AML-193 (cell line): ENCODE data around the gene FAT1.
"Not testable (repeated sequence)": the region's sequence is repeated elsewhere in the genome, so short reads cannot be mapped to it uniquely, and the experiment has no call there.

Experiments
- DNase-seq, 2 experiments: peaks; one replicate each; lab custom pipeline; 2025; lab: John Stamatoyannopoulos, UW

Gene FAT1, protein sequence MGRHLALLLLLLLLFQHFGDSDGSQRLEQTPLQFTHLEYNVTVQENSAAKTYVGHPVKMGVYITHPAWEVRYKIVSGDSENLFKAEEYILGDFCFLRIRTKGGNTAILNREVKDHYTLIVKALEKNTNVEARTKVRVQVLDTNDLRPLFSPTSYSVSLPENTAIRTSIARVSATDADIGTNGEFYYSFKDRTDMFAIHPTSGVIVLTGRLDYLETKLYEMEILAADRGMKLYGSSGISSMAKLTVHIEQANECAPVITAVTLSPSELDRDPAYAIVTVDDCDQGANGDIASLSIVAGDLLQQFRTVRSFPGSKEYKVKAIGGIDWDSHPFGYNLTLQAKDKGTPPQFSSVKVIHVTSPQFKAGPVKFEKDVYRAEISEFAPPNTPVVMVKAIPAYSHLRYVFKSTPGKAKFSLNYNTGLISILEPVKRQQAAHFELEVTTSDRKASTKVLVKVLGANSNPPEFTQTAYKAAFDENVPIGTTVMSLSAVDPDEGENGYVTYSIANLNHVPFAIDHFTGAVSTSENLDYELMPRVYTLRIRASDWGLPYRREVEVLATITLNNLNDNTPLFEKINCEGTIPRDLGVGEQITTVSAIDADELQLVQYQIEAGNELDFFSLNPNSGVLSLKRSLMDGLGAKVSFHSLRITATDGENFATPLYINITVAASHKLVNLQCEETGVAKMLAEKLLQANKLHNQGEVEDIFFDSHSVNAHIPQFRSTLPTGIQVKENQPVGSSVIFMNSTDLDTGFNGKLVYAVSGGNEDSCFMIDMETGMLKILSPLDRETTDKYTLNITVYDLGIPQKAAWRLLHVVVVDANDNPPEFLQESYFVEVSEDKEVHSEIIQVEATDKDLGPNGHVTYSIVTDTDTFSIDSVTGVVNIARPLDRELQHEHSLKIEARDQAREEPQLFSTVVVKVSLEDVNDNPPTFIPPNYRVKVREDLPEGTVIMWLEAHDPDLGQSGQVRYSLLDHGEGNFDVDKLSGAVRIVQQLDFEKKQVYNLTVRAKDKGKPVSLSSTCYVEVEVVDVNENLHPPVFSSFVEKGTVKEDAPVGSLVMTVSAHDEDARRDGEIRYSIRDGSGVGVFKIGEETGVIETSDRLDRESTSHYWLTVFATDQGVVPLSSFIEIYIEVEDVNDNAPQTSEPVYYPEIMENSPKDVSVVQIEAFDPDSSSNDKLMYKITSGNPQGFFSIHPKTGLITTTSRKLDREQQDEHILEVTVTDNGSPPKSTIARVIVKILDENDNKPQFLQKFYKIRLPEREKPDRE (N-terminal part only)

DNA sequence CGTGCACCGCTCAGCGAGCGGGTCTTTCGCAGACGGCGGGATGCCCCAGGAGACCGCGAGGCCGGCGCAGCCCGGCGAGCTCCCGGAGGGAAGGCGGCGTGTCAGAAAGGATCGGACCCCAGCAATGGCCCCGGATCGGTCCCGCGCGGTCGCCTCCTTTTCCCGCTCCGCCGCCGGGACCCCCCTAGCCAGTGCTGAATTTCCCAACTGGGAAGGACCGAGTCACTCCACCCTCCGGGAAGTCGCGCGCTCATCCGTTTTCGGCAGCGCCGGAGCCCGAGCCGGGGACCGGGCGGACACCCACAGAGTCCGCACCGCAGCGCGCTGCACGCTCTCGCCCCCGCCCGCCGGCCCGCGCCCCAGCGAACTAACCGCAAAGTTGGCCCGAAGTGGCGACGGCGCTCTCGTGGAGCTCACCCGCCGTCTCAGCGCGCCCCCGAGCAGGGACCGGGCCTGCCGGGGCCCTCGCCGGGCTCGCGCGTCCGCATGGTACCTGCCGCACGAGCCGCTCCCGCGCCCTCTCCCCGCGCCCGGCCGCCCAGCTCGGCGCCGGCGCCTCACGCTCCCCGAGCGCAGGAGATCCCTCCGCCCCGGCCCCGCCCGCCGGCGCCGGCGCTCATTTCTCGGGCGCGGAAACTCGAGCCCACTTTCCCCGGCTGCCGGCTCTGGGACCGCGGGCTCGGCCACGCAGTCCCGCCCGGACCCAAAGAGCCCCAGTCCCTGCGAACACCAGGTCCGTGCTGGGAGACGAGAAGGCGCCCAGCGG, at the start of gene FAT1:
TSS of gene FAT1 (minus strand) at position 565 of the 766 bp plus-strand sequence. CDS start 14,029 bp downstream, outside the sequence.
- no peak for DNase-seq

DNA sequence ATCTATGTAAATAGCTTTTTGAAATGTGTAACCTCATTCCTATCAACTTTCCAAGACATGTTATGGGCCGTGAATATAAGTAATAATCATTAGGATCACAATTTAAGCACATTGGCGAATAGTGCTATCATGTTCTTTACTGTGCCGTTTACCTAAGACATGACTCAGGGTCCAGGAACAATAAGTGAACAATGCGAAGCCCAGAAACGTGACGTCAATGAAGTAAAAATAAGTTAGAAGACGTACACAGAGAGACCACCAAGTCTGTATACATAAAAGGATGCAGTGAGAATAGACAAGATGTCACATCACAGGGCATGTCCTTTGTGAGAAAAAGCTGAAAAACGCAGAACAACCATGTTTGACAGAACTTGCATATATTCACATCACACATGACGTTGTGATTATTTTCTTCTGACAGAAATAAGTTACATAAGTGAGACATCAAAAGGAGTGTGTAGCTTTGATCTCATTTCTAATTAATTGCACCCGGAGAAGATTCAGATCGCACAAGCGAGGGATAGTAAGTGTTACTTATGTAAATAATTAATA, 49.4 kb upstream of the FAT1 start:
- no peak for DNase-seq

DNA sequence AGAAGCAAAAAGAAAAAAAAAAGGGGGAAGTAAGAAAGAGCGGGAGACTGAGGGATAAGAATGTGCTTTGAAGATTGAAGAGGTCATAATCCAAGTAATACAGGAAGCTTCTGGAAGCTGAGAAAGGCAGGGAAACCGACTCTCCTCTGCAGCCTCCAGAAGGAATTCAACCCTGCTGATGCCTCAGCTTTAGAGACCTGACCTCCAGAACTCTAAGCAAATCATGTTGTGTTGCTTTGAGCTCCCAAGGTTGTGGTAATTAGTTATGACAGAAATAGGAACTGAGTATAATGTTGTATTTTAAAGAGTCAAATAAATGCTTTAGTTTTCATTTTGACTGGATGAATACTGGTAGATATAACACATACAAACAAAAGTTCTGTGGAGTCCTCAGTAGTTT, 48.0 kb upstream of the FAT1 start:
- no peak for DNase-seq

DNA sequence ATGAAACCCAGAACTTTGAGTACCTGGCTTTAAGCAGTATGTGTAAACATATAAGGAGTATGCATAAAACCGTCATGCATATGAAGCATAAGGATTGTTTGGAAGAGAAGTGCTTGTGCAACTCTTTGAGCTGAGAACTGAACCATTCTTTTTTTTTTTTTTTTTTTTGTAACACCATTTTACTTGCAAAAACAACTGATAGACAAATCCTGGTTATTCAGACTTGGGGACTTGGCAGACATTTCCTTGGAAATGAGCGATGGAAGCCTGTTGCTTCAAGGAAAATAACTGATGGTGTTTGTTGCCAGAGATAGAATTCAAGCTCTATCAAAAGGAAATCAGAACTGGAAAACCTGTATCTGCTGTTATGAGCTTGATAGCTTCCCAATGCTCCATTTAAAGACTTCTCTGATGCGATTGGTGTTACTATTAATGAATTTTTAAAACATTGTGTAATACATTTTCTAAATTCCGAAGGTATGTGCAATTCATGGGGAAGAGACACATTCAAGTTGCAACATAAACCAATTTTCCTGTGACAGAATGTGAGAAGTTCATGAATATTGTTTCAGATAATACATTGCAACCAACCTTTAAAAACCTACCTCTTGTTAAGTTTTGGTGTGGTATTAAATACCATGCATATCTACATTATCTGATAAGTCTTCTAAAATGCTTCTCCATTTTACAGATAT, 47.0 kb upstream of the FAT1 start:
- DNase-seq: no peak

DNA sequence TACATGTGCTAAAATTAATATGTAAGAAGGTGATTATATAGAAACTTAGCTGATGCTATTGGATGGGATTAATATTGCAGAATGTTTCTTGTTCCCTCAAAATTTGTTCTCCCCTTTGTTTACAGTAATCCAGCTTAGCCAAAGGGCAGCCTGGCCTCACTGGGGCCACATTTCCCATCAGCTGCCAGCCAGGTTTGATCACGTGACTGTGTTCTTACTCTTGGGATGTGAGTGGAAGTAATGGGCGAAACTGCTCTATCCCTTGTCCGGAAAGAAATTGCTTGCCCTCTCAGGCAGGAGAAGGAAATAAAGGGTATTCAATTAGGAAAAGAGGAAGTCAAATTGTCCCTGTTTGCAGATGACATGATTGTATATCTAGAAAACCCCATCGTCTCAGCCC, 44.1 kb upstream of the FAT1 start:
- DNase-seq: no peak

DNA sequence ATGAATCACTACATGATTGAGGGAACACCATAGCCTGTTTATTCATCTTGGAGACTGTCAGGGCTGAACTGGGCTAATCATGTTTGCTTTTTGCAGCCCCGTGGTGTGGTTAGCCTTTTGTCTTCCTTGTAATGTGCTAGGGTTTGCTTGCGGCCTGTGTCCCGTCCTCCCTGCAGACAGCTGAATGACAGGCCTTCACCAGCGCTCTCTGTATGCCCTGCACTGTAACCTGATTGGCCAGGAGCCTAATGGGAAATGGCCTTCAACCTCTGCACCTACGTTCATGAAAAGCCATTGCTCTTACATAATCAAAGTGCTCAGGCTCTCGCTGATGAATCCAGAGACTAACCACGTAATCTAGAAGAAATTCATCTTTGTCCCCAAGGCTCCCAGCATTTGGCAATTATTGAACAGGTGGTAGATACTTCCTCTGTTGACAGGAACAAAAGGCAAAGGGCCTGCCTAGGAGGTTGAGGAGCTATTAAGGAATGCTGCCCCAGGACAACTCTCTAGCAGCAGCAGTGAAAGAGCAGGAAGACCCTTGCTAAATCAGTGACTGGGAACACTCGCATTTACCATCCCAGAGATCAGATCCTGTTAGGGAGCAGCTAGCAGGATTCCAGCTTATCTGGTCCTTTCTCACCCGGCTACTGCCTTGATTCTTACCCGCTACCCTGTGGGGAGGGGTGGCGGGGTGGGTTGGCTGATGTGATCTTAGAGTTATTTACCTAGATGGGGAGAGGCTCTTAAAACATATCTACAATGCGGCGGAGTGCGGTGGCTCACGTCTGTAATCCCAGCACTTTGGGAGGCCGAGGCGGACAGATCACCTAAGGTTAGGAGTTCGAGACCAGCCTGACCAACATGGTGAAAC, 42.3 kb upstream of the FAT1 start:
- DNase-seq: no peak

DNA sequence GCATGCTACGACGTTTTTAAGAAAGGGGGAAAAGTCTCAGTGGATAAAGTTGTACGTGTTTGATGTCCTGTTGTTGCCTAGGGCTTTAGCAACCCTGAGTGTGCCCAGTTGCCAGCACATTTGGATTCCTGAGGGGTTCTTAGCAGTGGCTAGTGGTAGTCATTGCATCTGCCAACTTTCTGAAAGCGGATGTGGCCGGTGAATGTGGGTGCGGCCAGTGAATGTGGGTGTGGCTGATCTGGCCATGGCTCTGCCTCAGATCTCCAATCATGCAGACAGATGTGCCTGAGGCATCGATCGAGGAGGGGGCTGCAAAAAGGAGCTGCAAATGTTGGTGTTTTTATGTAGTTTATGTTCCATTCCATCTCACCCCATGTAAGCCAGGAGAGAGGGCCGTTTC, 41.5 kb upstream of the FAT1 start:
- no peak for DNase-seq

DNA sequence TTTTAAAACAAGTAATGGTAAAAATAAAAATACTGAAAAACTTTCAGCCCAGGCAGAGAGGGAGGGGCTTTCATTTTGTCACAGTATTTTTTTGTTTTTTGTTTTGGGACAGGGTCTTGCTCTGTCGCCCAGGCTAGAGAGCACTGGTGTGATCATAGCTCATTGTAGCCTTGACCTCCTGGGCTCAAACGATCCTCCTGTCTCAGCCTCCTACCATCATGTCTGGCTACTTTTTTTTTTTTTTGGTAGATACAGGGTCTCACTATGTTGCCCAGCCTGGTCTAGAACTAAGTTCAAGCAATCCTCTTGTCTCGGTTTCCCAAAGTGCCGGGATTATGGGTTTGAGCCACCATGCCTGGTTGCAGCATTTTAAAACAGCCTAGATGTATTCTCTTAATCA, 40.8 kb upstream of the FAT1 start:
- DNase-seq: no peak

DNA sequence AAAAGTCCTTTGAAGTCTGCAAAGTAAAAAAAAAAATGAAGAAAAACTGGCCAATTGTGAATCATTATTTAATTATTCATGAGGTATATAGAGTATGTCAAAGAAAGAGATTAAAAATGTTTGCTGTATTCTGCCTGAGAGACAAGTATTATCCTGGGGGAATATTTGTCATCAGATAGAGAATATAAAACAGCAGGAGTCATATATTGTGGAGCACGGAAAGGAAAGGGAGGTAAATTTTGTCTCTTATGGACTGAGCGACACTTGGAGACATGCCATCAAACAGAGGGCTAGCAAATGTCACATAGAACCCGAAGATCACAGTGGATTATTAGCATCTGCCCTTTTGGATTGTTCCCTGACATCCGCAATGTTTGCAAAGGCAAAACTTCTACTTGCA, 39.2 kb upstream of the FAT1 start:
- no peak for DNase-seq

DNA sequence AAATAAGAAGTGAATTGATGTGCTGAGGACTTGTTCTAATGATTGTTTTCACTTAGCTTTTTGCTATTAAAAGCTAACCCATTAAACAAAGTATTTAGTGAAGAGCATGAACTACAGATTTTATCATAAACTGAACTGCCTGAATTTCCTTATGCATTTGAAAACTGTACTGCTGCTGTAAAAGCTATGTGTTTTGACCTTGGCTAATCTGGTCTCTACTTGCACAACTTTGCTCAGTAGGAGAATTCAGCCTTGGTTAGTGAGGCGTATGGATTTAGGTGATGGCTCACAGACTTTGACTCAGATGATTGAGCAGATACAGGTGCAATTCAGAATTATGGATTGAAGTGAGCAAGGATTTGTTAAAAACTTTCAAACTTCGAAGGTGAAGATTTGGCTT, 38.7 kb upstream of the FAT1 start:
- DNase-seq: no peak

DNA sequence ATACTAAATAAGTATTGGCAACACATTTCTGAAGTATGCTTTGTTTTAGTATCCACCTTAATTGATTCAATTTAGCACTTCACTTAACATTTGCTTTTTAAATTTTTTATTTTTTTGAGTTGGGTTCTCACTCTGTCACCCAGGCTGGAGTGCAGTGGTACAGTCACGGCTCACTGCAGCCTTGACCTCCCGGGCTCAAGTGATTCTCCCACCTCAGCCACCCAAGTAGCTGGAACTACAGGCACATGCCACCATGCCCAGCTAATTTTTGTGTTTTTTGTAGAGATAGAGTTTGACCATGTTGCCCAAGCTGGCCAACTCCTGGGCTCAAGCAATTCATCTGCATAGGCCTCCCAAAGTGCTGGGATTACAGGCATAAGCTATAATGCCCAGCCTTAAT, 38.3 kb upstream of the FAT1 start:
- not testable (repeated sequence) for DNase-seq

DNA sequence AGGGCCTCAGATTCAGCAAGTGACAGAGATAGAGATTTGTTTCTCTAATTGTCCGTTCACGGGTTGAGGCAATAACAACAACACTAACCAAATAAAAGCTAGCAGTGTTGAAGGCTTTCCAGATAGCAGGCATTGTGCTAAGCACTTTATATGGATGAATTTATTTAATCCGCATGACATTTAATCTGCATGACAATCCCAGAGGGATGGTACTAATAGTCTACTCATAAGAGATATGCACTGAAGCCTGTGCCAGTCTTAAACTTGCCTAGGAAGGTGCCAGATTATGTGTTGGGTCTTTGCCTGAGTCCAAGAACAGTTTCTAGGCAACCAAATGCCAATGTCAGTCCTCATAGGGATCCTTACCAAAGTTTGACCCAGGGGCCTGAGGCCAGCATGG, 37.7 kb upstream of the FAT1 start:
- no peak for DNase-seq

DNA sequence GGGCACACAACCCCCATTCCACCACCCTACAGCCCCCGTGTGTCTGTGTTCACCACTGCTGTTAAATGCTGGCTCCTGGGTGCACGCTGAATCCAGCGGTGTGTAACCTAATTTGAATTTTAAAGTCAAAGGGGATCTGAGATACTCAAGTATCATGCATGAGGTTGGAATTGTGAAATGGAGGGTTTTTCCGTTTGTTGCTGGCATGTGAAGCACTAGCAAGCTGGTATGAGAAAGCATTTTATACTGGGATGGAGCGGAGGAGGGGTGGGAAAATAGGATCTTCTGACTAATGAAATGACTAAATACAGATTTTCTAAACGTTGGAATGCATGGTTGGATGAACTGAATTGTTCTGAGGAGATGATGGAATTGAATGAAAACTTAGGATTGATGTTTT, 36.9 kb upstream of the FAT1 start:
- no peak for DNase-seq

DNA sequence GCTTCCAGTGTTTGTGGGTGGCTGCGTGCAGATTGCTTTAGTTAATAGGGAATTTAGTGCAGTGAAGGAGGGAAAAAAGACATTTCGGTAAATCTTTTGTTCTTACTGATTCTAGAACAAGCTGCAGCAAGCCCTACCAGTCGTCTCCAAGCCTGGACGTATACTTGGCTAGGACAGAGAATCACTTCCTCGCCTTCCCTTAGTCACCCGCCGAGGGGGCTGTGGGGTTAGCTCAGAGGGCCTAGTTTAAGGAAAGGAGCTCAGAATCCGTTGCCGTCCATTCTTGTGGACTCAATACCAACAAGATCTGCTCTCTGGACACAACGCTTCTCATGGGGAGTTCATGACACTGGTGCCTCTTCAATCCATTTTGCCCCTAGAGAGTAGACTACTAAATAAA, 36.3 kb upstream of the FAT1 start:
- no peak for DNase-seq

DNA sequence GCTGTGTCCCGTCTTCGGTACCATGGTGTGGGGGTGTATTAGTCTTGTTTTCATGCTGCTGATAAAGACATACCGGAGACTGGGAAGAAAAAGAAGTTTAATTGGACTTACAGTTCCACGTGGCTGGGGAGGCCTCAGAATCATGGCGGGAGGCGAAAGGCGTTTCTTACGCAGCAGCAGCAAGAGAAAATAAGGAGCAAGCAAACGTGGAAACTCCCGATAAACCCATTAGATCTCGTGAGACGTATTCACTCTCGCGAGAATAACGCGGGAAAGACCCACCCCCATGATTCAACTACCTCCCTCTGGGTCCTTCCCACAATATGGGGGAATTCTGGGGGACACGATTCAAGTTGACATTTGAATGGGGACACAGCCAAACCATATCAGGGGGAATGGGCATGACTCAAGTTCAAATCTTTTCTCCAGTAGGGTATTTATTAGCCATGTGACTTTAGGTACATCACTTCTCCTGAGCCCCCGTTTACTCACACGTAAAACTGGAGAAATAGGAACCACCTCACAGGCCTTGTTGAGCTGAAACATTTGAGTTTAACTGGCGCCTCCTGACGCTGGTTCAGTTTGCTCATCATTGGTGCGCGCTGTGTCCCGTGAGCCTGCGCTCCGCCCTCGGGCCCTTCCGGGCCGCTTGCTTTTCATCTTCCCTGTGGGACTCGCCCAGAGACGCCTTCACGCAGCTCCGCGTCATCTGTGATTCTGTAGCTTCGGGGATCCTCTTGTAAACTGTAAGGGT, 35.5 kb upstream of the FAT1 start:
- no peak for DNase-seq

DNA sequence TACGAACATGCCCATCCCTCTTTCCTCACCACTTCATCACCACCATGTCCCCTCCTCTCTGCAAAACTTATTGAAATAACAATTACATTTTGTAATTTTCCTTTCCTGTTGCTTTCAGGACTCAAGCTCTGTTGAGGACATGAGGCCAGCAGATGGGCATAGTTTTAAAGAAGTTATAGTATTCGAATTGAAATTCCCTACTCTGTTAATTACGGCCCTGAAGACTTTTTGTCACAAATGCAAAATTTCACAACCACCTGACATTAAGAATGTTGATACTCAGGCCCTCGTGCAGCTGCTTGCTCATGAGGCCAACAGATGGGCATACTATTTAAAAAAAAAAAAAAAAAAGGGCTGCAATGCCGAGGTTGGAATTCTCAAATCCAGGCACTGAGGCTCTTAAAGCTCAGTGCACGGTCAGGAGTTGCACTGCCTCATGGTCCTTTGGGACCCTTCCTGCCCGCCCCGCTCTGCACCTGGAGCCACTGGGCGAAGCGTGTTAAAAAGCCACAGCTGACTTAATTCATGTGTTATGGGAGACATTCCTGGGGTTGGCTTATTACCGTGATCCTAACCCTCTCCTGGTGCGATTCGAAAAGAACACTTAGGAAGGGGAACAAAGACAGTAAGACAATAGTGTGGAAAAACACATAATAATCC, 34.2 kb upstream of the FAT1 start:
- no peak for DNase-seq

DNA sequence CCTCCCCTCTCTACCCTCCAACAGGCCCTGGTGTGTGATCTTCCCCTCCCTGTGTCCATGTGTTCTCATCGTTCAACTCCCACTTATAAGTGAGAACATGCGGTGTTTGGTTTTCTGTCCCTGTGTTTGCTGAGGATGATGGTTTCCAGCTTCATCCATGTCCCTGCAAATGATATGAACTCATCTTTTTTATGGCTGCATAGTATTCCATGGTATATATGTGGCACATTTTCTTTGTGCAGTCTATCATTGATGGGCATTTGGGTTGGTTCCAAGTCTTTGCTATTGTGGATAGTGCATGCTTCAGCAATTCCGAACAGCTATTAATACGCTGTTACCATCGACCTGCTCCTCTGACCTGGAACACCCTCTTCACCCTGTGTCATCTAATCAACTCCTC, 32.9 kb upstream of the FAT1 start:
- DNase-seq: not testable (repeated sequence)
